Measurements from ENCODE around the gene GNAQ.

DNA sequence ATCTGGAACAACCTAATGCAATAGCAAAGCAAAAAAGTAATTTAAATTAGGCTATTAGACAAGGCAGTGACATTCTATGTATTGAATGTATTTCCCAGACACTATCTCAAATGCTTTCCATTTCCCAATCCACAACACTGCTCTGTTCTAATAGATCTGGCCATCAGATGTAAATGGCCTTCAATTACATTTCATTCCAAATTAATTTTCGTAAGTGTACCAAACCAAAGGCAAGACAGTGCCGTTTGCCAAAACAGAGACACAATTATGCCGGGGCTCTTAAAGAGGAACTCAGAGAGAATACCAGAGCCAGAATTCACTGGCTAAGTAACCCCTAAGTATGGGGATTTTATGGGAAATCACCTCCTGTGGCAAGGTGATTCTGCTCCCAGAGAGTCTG, 63.1 kb downstream of the GNAQ start:
- TF ChIP-seq, protein P1, sequence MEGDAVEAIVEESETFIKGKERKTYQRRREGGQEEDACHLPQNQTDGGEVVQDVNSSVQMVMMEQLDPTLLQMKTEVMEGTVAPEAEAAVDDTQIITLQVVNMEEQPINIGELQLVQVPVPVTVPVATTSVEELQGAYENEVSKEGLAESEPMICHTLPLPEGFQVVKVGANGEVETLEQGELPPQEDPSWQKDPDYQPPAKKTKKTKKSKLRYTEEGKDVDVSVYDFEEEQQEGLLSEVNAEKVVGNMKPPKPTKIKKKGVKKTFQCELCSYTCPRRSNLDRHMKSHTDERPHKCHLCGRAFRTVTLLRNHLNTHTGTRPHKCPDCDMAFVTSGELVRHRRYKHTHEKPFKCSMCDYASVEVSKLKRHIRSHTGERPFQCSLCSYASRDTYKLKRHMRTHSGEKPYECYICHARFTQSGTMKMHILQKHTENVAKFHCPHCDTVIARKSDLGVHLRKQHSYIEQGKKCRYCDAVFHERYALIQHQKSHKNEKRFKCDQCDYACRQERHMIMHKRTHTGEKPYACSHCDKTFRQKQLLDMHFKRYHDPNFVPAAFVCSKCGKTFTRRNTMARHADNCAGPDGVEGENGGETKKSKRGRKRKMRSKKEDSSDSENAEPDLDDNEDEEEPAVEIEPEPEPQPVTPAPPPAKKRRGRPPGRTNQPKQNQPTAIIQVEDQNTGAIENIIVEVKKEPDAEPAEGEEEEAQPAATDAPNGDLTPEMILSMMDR (IDR thresholded peaks at IDR 0.05) = no peak
- TF ChIP-seq POLR2AphosphoS5 (IDR thresholded peaks at IDR 0.05) (no peak), POLR2A (IDR thresholded peaks at IDR 0.05) (no peak), EP300 (IDR thresholded peaks at IDR 0.05) (no peak)

All from upper lobe of left lung (tissue), 4 donors.